SK-N-SH (cell line): ENCODE data around the gene SPATA6.
"Not testable (repeated sequence)": the region's sequence is repeated elsewhere in the genome, so short reads cannot be mapped to it uniquely, and the experiment has no call there.

Experiments
- CHD2 ChIP-seq: fragments of 150-350 bp; IDR thresholded peaks from 2 replicates; pipeline ENCODE4 v1.6.1; 2018; ENCODE audit warnings: low read length; ENCODE audit not compliant: partially characterized antibody
- CTCF ChIP-seq: fragments of 200-600 bp; sonication (generic); IDR thresholded peaks from 2 replicates; pipeline ENCODE4 v1.6.1; 2017; ENCODE audit warnings: antibody characterized with exemption, mild to moderate bottlenecking, moderate library complexity
- GABPA ChIP-seq: IDR thresholded peaks from 2 replicates; pipeline ENCODE4 v1.4.0; 2012; ENCODE audit warnings: low read depth, mild to moderate bottlenecking
- JUND ChIP-seq: IDR thresholded peaks from 2 replicates; pipeline ENCODE4 v1.4.0; 2012
- MXI1 ChIP-seq: IDR thresholded peaks from 2 replicates; pipeline ENCODE4 v1.6.1; 2012; ENCODE audit warnings: mild to moderate bottlenecking, low read depth, low read length, improper control_type of control experiment
- RFX5 ChIP-seq: IDR thresholded peaks from 2 replicates; pipeline ENCODE4 v1.6.1; 2012; ENCODE audit warnings: mild to moderate bottlenecking, improper control_type of control experiment, low read length
- TF ChIP-seq, protein P1 (sequence below): IDR thresholded peaks from 2 replicates; pipeline ENCODE4 v1.4.0; 2012; ENCODE audit warnings: low read depth, borderline replicate concordance

DNA sequence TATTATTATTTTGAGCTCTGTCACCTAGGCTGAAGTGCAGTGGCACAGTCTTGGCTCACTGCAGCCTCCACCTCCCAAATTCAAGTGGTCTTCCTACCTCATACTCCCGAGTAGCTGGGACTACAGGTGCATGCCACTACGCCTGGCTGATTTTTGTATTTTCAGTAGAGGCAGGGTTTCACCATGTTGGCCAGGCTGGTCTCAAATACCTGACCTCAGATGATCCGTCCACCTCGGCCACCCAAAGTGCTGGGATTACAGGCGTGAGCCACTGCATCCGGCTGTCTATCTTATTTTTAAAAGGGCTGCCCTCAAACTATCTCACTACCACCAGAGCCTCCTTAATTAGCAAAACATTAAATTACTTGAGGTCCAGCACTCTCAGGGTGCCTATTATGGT lies 177.9 kb downstream of the SPATA6 start:
- TF ChIP-seq MXI1, RFX5, CTCF, GABPA, JUND, CHD2: not testable (repeated sequence)
- TF ChIP-seq, protein P1, sequence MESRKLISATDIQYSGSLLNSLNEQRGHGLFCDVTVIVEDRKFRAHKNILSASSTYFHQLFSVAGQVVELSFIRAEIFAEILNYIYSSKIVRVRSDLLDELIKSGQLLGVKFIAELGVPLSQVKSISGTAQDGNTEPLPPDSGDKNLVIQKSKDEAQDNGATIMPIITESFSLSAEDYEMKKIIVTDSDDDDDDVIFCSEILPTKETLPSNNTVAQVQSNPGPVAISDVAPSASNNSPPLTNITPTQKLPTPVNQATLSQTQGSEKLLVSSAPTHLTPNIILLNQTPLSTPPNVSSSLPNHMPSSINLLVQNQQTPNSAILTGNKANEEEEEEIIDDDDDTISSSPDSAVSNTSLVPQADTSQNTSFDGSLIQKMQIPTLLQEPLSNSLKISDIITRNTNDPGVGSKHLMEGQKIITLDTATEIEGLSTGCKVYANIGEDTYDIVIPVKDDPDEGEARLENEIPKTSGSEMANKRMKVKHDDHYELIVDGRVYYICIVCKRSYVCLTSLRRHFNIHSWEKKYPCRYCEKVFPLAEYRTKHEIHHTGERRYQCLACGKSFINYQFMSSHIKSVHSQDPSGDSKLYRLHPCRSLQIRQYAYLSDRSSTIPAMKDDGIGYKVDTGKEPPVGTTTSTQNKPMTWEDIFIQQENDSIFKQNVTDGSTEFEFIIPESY = not testable (repeated sequence)
